ENCODE results near the gene BPI.
"Not testable (repeated sequence)": the region's sequence is repeated elsewhere in the genome, so short reads cannot be mapped to it uniquely, and the experiment has no call there.

BPI gene

DNA sequence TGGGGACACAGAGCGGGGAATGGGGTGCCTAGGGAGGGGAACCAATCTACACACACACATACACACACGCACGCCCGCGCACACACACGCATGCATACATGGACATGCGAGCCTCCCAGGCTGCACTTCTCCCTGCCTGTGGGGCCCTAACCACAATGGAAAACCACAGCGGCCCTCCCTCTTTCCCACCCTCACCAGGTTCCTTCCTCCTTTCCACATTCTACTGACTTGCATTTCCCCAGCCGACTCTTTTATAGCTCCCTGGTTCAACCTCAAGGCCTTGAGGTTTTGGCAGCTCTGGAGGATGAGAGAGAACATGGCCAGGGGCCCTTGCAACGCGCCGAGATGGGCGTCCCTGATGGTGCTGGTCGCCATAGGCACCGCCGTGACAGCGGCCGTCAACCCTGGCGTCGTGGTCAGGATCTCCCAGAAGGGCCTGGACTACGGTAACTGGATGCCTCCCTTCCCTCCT lies at the start of gene BPI:
TSS of gene BPI (plus strand) at position 249 of the 472 bp plus-strand sequence. CDS start at position 317, 68 bp downstream.
- no peak for DNase-seq (ENCODE audit: low read depth)

DNA sequence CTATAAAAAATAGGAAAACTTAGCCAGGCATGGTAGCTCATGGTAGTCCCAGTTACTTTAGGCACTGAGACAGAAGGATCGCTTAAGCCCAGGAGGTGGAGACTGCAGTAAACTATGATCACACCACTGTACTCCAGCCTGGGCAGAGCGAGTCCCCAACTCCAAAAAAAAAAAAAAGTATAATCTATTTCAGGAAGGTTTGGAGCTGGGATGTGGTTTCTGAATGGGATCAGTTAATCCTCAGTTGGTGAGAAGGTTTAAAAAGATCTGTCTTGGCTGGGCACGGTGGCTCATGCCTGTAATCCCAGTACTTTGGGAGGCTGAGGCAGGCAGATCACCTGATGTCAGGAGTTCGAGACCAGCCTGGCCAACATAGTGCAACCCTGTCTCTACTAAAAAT lies 49.3 kb upstream of the BPI start:
- not testable (repeated sequence) for DNase-seq (ENCODE audit: low read depth)

DNA sequence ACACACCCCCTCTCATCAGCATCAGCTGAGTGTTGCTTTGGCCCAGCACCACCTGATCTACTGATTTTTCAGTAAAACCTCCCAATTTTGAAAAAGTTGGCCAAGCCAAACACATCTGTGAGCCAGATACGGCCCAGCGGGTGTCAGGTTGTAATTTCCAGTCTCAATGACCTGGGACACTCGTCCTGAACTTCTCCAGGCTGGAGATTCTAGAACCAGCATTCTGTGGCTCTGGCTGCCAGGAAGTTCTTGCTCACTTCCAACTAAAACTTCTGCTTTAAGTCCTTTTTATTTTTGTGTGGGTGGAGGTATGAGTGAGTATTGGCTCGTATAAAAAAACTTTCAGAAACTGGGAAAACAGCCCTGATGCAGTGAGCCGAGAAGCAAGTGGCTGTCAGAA lies 48.6 kb upstream of the BPI start:
- DNase-seq (ENCODE audit: low read depth), result no peak

DNA sequence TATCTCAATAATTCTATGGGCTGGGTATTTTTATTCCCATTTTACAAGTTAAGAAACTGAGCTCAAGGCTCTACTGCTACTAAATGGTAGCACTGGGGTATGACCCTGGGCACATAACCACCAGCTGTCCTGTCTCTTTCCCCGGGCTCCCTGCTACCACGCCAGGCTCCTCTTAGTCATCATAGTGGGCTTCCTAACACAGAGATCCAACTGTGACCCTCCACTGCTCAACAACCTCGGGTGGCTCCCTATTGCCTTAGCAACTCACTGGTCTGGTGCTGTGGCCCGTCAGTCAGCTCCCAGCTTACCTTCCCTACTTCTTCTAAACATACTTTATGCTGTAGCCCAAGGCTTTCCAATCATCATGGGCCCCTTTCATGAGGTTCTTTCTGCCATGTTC lies 47.9 kb upstream of the BPI start:
- DNase-seq (ENCODE audit: low read depth), result no peak

DNA sequence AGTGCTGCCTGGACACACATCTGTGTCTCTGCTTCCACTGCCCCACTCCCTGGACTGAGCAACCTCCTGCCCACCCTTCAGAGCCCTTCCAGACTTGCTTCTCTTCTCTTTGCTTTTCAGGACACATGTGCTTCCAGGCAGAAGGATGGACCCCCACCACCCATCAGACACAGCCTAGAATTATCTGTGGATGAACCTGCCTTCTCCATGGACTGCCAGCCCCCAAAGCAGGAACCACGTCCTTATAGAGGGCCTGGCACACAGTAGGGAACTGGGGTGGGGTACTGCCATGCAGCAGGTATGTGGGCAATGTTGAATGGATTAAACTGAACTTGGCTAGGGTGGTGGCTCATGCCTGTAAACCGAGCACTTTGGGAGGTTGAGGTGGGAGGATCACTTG lies 47.0 kb upstream of the BPI start:
- no peak for DNase-seq (ENCODE audit: low read depth)

DNA sequence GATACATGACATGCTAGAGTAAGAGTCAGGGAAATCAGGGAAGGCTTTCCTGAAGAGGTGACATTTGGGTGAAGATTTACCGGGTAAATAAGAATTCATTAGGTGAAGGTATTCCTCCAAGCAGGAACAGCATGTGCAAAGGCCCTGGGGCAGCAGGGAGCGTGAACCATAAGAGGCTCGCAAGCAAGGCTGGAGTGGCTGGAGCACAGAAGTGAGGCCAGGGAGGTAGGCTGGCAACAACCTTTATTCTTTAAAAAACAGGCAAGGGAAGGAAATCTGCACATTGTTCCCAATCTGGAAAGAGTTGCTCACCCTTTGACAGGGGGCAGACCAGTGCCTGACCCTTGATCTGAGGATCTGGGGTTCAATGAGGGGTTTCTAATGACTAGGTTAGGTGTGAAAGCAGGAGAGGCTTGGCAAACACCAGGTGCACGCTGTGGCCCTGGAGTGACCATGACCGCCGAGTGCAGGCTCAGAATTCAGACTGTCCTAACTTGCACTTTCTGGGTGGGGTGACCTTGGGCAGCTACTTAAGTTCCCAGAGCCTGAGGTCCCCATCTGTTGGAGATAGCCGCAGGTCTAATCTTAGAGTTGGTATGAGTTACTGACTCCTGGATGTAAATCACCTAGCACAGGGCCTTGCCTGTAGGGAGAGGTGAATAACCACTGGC lies 45.3 kb upstream of the BPI start:
- no peak for DNase-seq (ENCODE audit: low read depth)

DNA sequence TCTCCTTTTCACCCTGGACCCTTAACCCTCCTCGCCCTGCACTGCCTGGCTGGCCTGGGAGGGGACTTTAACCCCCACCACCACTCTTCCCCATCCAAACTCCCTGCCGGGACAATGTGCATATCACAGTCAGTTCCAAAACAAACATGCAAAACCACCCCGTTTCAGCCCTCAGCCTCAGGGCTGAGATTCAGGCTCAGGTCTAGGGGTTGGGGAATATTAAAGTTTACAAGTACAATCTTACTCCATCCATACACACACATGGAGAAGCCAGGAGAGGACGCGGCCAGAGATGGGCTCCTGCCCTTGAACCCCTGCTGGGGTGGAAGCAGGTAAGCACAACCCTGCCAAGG lies 44.0 kb upstream of the BPI start:
- DNase-seq (ENCODE audit: low read depth), result no peak

DNA sequence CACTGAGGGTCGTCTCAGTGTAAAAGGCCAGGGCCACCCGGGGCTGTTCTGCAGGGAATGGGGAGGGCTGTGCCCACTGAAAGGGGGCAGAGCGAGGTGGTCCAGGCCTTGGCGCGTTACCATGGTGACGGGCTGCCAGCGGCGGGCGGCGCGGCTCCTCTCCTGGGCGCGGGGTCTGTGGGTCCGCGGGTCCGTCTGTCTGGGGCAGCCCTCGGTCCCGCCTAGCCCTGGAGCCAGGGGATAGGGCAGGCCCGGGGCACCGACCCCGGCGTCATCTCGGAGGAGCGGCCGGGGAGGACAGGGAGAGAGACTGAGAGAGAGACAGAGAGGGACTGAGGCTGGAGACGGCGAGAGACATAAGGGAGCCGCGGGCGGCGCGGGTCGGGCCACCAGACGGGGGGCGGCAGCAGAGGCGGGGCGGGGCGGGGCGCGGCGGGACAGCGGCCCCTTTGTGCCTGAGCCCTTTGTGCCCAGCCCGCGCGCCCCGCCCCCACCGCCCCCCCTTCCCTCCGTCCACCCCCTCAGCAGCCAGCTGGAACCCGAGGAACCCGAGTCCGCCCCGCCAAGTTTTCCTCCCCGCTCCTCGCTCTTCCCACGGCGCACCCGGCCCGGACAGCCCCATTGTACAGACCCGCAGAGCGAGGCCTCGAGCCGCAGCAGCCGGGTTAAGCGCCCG lies 43.4 kb upstream of the BPI start, which contains the start of gene KIAA1755:
TSS of gene KIAA1755 (minus strand) at position 358 of the 676 bp plus-strand sequence. CDS start at position 123, 235 bp downstream.
- DNase-seq (ENCODE audit: low read depth), result no peak

DNA sequence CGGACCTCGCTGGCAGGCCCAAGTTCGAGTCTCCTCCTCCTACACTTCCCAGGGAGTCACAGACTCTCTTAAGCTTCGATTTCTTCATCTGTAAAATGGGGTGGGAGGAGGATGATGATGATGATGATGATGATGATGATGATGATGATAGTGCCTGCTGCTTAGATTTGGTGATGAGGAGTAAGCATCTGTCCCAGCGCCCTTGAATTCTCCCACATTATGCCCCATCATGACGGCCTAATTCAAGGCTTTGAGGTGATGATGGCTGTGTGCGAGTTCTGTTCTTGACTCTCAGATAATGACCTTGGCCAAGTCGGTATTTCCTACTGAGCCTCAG lies 42.9 kb upstream of the BPI start:
- no peak for DNase-seq (ENCODE audit: low read depth)

DNA sequence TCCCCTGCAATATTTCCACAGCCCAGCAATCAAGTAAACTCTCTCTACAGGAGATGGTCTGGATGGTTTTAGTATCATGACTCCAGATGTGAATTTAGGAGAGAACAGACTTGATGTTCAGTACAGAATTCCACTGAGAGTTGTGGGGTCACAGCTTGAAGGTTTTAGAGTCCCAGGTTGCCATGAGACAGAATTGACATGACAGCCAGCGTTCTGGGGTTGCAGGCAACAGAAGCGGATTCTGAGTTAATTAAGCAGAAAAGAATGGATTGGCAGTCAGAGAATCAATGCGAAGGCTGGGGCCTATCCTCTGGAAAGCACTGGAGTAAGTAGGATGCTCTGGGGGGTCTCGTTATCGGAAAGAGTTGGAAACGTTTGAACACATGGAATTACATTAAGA lies 41.0 kb upstream of the BPI start:
- no peak for DNase-seq (ENCODE audit: low read depth)

DNA sequence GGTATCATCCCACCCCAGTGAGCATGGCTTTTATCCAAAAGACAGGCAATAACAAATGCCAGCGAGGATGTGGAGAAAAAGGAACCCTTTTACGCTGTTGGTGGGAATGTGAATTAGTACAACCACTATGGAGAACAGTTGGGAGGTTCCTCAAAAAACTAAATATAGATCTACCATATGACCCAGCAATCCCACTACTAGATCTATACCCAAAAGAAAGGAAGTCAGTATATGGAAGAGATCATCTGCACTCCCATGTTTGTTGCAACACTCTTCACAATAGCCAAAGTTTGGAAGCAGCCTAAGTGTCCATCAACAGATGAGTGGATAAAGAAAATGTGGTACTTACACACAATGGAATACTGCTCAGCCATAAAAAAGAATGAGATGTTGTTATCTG lies 37.5 kb upstream of the BPI start:
- DNase-seq (ENCODE audit: low read depth), result no peak

DNA sequence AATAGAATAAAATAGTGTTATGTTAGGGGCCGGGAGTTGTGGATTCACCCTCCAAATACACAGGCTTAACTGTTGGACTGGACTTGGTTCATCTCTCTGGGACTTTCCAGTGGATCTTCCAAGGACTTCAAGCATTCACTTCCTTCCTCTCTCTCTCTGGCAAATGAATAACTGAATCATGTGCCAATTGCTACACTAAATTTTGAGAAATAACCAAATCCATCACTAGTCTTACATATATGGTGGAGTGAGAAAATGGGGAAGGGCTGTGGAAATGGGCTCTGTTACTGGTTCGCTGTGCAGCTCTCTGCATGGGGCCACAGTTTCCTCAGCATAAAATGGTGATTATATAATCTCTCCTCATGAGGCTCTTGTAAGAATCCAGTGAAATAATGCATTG lies 36.7 kb upstream of the BPI start:
- no peak for DNase-seq (ENCODE audit: low read depth)

DNA sequence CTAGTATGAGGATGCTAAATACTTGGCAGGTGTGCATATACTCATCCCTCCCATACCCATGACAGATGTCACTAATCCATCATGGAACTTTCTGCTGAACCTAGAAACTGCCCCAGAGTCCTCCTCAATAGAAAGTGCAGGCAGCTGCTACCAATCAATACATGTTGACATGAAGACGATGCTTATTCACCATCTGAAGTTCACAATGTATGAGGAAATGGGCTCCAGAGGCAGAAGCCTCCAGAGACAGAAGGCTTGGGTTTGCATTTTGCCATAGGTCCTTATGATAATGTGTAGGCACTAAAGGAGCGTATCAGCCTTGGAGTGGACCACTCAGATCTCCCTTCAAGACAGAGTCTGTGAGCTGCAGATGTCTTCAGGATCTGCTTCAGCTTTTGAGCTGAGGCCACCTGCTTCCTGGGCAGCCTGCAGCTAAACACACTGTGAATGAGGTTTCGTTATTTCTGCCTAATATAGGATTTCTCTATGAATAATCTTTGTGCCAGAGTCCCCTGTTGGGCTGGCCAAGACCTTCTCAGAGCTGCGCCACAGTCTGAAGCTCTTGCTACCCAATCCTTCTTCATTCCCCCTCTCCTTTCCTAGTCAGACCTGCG lies 35.9 kb upstream of the BPI start:
- DNase-seq (ENCODE audit: low read depth), result no peak

DNA sequence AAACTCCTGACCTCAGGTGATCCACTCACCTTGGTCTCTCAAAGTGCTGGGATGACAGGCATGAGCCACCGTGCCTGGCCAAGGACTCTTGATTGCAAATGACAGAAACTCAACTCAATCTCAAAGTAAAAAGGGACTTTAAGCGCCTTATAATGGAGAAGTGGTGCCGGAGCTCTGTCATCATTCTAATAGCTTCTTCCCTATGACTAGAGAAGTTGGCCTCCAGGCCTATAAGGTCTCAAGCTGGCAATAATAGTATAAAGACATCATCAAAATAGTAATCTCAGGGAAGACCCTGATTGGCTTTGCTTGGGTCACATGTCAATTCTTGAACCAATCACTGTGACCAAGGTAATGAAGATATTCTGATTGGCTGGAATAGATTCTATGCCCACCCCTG lies 34.9 kb upstream of the BPI start:
- DNase-seq (ENCODE audit: low read depth), result no peak

DNA sequence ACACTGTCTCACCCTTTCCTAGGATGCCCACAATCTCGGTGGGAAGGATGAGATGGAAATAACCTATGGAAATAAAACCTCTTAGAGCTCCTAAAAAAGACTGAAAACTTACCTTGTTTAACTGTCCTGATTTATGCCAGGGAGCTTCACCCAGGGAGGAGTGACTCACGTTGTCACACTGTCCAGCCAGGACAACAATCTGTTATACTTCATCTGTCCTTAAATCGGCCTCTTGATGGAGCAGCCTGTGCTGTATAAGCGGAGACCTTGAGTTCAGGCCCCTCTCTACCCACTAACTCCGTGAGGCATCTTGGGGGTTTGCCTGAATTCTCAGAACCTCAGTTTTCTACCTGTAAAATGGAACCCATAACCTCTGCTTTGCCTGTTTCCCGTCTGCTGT lies 34.2 kb upstream of the BPI start:
- DNase-seq (ENCODE audit: low read depth), result no peak

DNA sequence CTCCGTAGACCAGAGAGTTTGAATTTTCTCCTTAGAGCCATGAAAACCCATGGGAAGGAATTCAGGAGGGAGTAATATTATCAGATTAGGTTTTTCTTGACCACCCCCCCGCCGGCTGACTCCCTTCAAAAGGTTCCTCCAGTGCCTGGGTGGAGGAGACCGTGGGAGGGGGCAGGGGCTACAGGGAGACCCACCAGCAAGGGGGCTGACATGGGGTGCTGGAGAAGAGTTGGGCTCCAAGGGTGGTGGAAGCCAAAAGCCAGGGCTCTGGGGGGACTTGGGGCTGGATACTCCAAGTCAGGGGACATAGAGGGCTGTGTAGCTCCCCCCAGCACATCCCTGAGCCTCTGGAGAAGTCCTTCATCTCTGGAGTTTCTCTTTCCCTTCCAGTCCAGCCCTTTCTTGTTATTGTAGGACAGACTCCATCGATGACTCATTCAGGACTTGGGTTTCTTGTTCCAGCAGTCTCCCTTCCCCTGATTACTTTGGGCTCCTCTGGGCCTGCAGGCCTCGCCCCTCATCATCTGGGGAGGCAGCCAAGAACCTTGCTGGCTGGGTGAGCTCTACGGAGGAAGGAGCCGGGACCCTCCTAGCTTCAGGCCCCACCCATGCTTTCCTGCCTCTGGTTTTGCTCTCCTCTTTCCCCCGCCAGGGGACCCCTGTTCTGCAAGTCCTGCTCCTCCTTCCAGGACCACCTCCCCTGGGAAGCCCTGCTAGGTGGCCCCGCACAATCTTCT lies 32.9 kb upstream of the BPI start:
- no peak for DNase-seq (ENCODE audit: low read depth)

DNA sequence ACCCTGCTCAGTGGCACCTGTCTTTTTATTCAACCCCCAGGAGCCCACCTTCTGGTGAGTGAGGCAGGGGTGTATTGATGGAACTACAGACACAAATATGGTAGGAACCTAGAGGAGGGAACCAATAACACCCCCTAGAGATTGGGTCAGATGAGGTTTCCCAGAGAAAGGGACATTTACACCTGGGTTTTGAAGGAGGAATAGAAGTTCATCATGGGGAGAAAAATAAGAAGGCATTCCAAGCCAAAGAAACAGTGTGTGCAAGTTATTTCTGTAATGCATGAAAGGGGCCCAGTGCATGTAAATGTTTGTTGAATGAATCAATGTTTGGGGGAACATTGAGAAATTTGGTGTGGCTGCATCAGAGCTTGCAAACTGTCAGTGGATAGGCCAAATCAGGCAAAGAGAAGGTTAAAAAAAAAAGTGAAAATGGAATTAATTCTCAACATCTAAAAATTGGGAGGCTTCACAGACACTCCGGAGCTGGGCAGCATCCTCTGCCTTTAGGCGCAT lies 32.3 kb upstream of the BPI start:
- DNase-seq (ENCODE audit: low read depth), result no peak

DNA sequence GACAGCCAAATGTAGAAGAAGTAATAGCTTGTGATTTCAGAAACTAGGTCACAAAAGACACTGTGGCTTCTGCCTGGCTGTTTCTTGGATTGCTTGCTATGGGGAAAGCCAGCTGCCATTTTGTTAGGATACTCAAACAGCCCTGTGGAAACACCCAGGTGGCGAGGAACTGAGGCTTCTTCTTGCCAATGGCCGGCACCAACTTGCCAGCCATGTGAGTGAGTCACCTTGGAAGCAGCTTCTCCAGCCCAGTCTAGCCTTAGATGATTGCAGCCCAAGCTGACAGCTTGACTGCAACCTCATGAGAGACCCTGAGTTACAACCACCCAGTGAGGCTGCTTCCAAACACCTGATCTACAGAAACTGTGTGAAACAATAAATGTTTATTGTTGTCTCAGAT lies 31.6 kb upstream of the BPI start:
- DNase-seq (ENCODE audit: low read depth), result no peak

DNA sequence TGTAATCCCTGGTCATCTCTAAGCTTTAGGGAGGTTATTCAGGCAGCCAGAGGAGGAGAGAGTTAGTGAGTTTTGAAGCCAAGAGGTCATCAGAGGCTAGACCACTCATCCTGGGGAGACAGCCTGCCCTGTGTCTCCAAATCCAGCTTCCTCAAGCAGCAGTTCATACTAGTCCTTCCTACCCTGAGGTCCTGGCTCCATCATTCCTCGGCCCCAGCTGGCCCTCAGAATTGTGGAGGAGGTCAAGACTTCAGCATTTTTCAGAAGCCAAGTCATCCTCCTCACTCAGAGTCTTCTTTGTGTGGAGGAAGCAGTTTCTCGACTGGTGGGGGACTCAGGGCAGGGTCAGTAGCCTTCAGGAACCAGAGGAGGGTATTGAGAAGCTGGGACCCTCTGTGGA lies 31.0 kb upstream of the BPI start:
- no peak for DNase-seq (ENCODE audit: low read depth)

DNA sequence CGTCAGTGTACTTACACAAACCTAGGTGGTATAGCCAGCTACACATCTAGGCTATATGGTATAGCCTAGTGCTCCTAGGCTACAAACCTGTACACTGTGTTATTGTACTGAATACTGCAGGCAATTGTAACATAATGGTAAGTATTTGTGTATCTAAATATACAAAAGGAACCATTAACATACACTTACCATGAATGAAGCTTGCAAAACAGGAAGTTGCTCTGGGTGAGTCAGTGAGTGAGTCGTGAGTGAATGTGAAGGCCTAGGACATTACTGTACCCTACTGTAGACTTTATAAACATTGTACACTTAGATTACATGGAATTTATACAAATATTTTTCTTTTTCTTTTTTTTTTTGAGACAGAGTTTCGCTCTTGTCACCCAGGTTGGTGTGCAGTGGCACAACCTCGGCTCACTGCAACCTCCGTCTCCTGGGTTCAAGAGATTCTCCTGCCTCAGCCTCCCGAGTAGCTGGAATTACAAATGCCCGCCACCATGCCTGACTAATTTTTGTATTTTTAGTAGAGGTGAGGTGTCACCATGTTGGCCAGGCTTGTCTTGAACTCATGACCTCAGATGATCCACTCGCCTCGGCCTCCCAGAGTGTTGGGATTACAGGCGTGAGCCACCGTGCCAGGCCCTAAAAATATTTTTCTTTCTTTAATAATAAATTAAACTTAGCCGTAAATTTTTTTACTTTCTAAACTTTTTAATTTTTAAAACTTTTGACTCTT lies 28.0 kb upstream of the BPI start:
- no peak for DNase-seq (ENCODE audit: low read depth)

DNA sequence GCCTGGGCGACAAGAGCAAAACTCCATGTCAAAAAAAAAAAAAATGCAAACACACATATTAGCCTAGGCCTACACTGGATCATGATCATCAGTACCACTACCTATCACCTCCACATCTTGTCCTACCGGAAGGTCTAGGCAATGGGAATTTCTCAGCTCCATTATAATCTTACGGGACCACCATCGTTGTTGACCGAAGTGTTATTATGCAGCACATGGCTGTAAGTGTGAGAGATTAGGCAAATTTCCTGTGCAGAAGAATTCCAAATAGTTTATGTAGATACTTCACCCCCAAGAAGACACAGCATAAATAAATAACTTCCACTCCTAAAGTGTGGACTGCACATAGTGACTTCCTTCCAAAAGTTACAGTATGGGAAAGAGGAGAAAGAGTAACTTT lies 26.7 kb upstream of the BPI start:
- no peak for DNase-seq (ENCODE audit: low read depth)

DNA sequence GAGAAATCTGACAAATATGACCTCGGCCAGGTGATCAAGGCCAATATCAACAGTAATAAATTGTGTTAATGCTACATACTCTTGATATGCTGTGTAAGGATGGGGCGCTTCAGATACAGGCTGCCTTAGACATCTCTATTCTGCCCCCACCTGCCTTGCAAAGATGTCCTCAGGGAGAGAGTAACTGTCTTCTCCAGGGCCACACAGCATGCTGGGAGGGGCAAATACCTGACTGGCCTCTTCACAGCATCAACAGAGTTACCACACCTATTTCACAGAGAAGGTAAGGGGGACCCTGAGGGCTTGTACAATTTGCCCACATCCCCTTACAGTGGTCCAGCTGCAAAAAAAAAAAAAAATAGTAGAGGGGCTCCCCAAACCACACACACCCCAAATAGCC lies 26.3 kb upstream of the BPI start:
- DNase-seq (ENCODE audit: low read depth), result no peak
